WTC11 (cell line): ENCODE results near the gene BORCS5. TPM values are rescaled to one million over a fixed set of nuclear protein-coding genes. Genes with fewer than 3 reads are reported as not detected.

Experiments
- ATAC-seq: fragments of 200-7000 bp; cut with Tn5 transposase; 2 replicates; pipeline ENCODE4 v1.10.0; 2021; ENCODE audit warnings: mild to moderate bottlenecking, moderate library complexity
- CTCF ChIA-PET: fragments of 300-600 bp; sonication (Branson Sonifier 250); formaldehyde crosslinking; loops from one replicate; lab custom pipeline; 2021; ENCODE audit warnings: antibody characterized with exemption; lab: Charles Lee
- POLR2A ChIA-PET: fragments of 350-600 bp; sonication (Branson Sonifier 250); formaldehyde crosslinking; loops from one replicate; lab custom pipeline; 2021; ENCODE audit warnings: antibody characterized with exemption; lab: Charles Lee
- DNase-seq: peaks from one replicate; pipeline ENCODE4 v3.0.0; 2021; ENCODE audit warnings: low spot score
- H3K27ac Mint-ChIP-seq: 2 replicates; pipeline ENCODE4 v1.8.0; 2021; ENCODE audit warnings: mixed read lengths
- H3K27me3 Mint-ChIP-seq: 2 replicates; pipeline ENCODE4 v1.8.0; 2021; ENCODE audit warnings: low read depth, mild to moderate bottlenecking, moderate library complexity, mixed read lengths
- H3K36me3 Mint-ChIP-seq: 2 replicates; pipeline ENCODE4 v1.8.0; 2021; ENCODE audit warnings: mixed read lengths
- H3K4me1 Mint-ChIP-seq: 2 replicates; pipeline ENCODE4 v1.8.0; 2022; ENCODE audit warnings: mixed read lengths
- H3K4me3 Mint-ChIP-seq: 2 replicates; pipeline ENCODE4 v1.8.0; 2021; ENCODE audit warnings: mild to moderate bottlenecking, moderate library complexity, mixed read lengths
- H3K9me3 Mint-ChIP-seq: 2 replicates; pipeline ENCODE4 v1.8.0; 2021; ENCODE audit warnings: mixed read lengths
- ATF1 ChIP-seq: sonication (generic); formaldehyde crosslinking; IDR thresholded peaks from 2 replicates; pipeline ENCODE4 v1.8.1; 2023; ENCODE audit warnings: mild to moderate bottlenecking, moderate library complexity, missing genetic modification reagents
- ATF2 ChIP-seq: sonication (generic); formaldehyde crosslinking; IDR thresholded peaks from 2 replicates; pipeline ENCODE4 v1.8.1; 2022; ENCODE audit warnings: low read depth, missing genetic modification reagents, borderline replicate concordance
- ATF3 ChIP-seq: sonication (generic); formaldehyde crosslinking; conservative IDR thresholded peaks from 2 replicates; pipeline ENCODE4 v1.8.1; 2022; ENCODE audit warnings: mild to moderate bottlenecking, missing genetic modification reagents
- E2F1 ChIP-seq: sonication (generic); formaldehyde crosslinking; IDR thresholded peaks from 2 replicates; pipeline ENCODE4 v1.8.0; 2022; ENCODE audit warnings: mild to moderate bottlenecking, missing genetic modification reagents
- ERG ChIP-seq: fragments of 250-450 bp; sonication (Bioruptor Pico); IDR thresholded peaks from 2 replicates; pipeline ENCODE4 v1.8.0; 2021; ENCODE audit warnings: mild to moderate bottlenecking
- ESRRA ChIP-seq: sonication (generic); formaldehyde crosslinking; IDR thresholded peaks from 2 replicates; pipeline ENCODE4 v1.8.1; 2022; ENCODE audit warnings: mild to moderate bottlenecking, missing genetic modification reagents, borderline replicate concordance
- GABPB1 ChIP-seq: sonication (generic); formaldehyde crosslinking; IDR thresholded peaks from 2 replicates; pipeline ENCODE4 v1.8.1; 2023; ENCODE audit warnings: mild to moderate bottlenecking, missing genetic modification reagents
- HMGXB4 ChIP-seq: sonication (generic); formaldehyde crosslinking; IDR thresholded peaks from 2 replicates; pipeline ENCODE4 v1.8.1; 2023; ENCODE audit warnings: mild to moderate bottlenecking, moderate library complexity, missing genetic modification reagents
- MAX ChIP-seq: sonication (generic); formaldehyde crosslinking; IDR thresholded peaks from 2 replicates; pipeline ENCODE4 v1.8.0; 2022; ENCODE audit warnings: mild to moderate bottlenecking, missing genetic modification reagents
- NFYB ChIP-seq: sonication (generic); formaldehyde crosslinking; conservative IDR thresholded peaks from 2 replicates; pipeline ENCODE4 v1.8.0; 2022; ENCODE audit warnings: low read depth, missing genetic modification reagents
- SOX15 ChIP-seq: fragments of 250-450 bp; sonication (Bioruptor Pico); IDR thresholded peaks from 2 replicates; pipeline ENCODE4 v1.9.0; 2021; ENCODE audit warnings: mild to moderate bottlenecking
- SP1 ChIP-seq: sonication (generic); formaldehyde crosslinking; conservative IDR thresholded peaks from 2 replicates; pipeline ENCODE4 v1.8.1; 2022; ENCODE audit warnings: missing genetic modification reagents
- TP53 ChIP-seq: sonication (generic); formaldehyde crosslinking; IDR thresholded peaks from 2 replicates; pipeline ENCODE4 v1.8.1; 2023; ENCODE audit warnings: mild to moderate bottlenecking, missing genetic modification reagents
- ZNF219 ChIP-seq: sonication (generic); formaldehyde crosslinking; IDR thresholded peaks from 2 replicates; pipeline ENCODE4 v1.8.0; 2023; ENCODE audit warnings: missing genetic modification reagents, mild to moderate bottlenecking, borderline replicate concordance
- ZNF263 ChIP-seq: sonication (generic); formaldehyde crosslinking; IDR thresholded peaks from 2 replicates; pipeline ENCODE4 v1.8.1; 2022; ENCODE audit warnings: low read depth, mild to moderate bottlenecking, moderate library complexity, missing genetic modification reagents
- ZNF396 ChIP-seq: fragments of 250-450 bp; sonication (Bioruptor Pico); IDR thresholded peaks from 2 replicates; pipeline ENCODE4 v1.8.0; 2021; ENCODE audit warnings: mild to moderate bottlenecking, moderate library complexity, borderline replicate concordance
- ZNF416 ChIP-seq: fragments of 250-450 bp; sonication (Bioruptor Pico); IDR thresholded peaks from 2 replicates; pipeline ENCODE4 v1.9.0; 2021; ENCODE audit warnings: mild to moderate bottlenecking, inconsistent platforms
- ZNF532 ChIP-seq: fragments of 250-450 bp; sonication (Bioruptor Pico); IDR thresholded peaks from 2 replicates; pipeline ENCODE4 v1.9.0; 2021; ENCODE audit warnings: mild to moderate bottlenecking, borderline replicate concordance
- ZNF671 ChIP-seq: fragments of 250-450 bp; sonication (Bioruptor Pico); IDR thresholded peaks from 2 replicates; pipeline ENCODE4 v1.8.0; 2021; ENCODE audit warnings: mild to moderate bottlenecking
- total RNA-seq: library from RNA; stranded (reverse); gene quantifications from 3 replicates; pipeline ENCODE4 v1.2.3, GENCODE V29; 2021

BORCS5 gene
- total RNA-seq, 1 experiment from 2014 or later: 16.4 TPM

- ATAC-seq: no peak
- Mint-ChIP-seq H3K4me3 (peak overlapping the region; percentile 82), H3K36me3 (no peaks in the 10 kb centered on the region), H3K27me3 (no peaks in the 10 kb centered on the region), H3K4me1 (peaks cover 25% of the 10 kb centered on the region), H3K9me3 (no peaks in the 10 kb centered on the region), H3K27ac (no peak overlapping the region)
- no peak for TF ChIP-seq E2F1 (CRISPR knock-in tag)
- TF ChIP-seq NFYB: no peak
- no peak for TF ChIP-seq GABPB1 (CRISPR knock-in tag)
- TF ChIP-seq ERG (CRISPR knock-in tag): no peak
- no peak for TF ChIP-seq HMGXB4 (CRISPR knock-in tag)
- TF ChIP-seq SOX15 (CRISPR knock-in tag): no peak
- TF ChIP-seq TP53 (CRISPR knock-in tag): no peak
- TF ChIP-seq MAX (CRISPR knock-in tag): no peak
- TF ChIP-seq ZNF671 (CRISPR knock-in tag): no peak
- no peak for TF ChIP-seq ATF1
- TF ChIP-seq ATF3 (CRISPR knock-in tag): no peak
- no peak for TF ChIP-seq ZNF263
- TF ChIP-seq ATF2 (CRISPR knock-in tag): no peak
- TF ChIP-seq SP1 (CRISPR knock-in tag): no peak
- no peak for TF ChIP-seq ZNF532 (CRISPR knock-in tag)
- no peak for TF ChIP-seq ZNF396
- TF ChIP-seq ESRRA (CRISPR knock-in tag): no peak
- no peak for TF ChIP-seq ZNF219 (CRISPR knock-in tag)
- TF ChIP-seq ZNF416 (CRISPR knock-in tag): no peak
- no peak for DNase-seq
- POLR2A ChIA-PET: interaction anchor here (0.6 kb wide), 1 partner anchor 248 kb away, joined by 5 read pairs; no protein-coding TSS in a partner anchor
- CTCF ChIA-PET: interaction anchor here (1.2 to 1.9 kb wide), 3 partner anchors 9 to 326 kb away, joined by 3 to 8 read pairs (median 3); partner anchors contain the start of gene MANSC1
Observed at GRCh38 chr12:12358528-12358927, 1.6 kb downstream of the BORCS5 start.
